ENCODE measurements around the gene COL12A1.

Gene COL12A1

DNA sequence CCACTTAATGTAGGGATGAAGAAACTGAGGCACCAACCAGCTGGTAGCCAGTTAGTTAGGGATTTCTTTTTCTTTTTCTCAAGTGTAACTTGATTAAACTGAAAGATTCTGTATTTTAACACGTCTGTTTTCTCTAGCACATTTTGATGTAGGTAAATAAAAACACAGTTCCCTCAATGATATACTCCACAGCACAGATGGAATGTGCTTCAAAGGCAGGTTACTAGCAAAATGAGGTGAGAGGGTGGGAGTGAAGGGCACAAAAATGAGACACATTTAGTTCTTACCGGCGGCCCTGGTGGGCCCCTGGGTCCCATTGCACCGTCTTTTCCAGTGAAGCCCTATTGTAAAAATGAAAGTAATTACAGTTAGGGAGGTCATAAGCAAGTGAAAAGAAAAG lies 108.9 kb downstream of the COL12A1 start:
- no peak for DNase-seq (ENCODE audit: low spot score)

DNA sequence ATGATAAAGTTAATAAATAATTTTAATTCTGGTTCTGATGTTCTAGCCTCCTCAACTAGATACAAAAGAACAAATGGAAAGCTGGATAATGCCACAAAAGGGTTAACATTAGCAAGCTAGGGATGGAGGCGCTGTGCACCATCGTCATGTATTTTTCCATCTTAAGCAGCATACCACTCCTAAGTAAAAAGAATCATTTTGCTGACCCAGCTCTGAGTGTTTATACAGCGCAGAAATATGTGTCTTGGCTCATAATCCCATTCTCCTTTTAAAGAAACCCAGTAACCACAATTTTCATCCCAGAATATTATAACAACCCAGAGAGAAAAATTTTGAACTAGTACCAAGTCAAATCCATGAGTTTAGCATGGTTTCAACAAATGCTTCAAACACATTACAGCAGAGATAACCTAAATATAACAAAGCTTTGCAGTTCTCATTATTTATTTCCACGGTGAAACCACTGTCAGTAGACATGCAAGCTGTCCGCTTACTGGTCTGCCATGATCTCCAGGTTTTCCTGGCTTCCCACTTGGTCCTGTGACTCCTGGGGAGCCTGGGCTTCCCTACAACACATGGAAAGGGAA lies 111.1 kb downstream of the COL12A1 start:
- DNase-seq (ENCODE audit: low spot score), result no peak

DNA sequence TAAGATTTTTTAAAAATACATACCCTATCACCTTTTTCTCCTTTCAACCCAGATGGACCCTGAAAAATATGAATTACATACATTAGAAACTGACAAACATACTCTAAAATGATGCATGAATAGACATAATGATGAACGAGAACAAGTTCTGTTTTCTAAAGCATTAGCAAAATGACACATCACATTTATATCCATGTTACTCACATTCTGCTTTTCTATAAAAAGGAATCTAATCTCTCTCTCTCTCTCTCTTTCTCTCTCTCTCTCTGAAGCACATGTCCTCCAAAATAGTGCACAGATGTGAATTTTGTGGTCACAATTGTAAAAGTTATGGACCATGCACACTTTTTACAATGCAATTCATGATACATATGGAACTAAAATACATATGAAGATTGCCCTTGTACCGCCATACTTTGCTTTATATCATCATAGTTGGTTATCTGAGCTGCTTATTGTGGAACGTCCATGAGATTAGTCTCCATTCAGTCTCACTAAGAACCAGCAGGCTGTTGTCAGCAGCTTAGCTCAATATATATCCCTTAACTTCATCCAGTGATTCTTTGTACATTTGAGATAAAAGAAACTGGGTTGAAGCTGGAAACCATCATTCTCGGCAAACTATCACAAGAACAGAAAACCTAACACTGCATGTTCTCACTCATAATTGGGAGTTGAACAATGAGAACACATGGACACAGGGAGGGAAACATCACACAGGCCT lies 114.2 kb downstream of the COL12A1 start:
- DNase-seq (ENCODE audit: low spot score), result no peak

DNA sequence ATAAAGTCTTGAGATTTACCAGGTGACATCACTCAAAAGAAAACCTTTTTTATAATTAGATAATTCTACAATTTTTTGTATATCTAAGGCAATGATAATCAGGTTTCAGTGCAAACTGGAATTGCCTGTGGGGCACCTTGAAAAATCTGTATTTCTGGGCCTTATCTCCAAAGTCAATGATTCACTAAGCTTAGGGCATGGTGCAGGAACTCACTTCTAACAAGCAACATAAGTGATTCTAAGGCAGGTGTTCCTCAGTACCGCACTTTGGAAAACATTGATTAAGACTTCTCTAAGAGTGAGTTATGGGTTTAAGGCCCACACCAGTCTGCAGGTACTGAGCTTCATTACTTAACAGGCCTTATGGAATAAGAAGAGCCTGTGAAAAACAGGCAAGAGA lies 115.3 kb downstream of the COL12A1 start:
- no peak for DNase-seq (ENCODE audit: low spot score)

DNA sequence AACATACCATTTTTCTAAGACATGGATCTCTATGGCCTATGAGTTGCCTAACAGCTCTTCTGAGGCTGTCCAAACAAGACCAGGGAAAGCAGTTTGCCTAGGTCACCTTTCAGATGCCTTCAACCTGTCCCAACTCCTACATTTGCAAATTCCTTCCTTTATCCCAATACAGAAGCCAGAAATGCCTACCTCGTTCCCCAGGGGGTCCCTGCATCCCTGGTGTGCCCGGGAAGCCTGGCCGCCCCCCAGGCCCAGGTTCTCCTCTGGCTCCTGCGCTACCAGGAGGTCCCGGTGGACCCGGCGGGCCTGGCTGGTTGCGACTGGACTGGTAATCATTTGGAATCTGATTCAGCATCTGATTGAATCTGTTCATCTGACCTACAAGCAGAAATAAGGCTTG lies 115.9 kb downstream of the COL12A1 start:
- DNase-seq (ENCODE audit: low spot score), result no peak

DNA sequence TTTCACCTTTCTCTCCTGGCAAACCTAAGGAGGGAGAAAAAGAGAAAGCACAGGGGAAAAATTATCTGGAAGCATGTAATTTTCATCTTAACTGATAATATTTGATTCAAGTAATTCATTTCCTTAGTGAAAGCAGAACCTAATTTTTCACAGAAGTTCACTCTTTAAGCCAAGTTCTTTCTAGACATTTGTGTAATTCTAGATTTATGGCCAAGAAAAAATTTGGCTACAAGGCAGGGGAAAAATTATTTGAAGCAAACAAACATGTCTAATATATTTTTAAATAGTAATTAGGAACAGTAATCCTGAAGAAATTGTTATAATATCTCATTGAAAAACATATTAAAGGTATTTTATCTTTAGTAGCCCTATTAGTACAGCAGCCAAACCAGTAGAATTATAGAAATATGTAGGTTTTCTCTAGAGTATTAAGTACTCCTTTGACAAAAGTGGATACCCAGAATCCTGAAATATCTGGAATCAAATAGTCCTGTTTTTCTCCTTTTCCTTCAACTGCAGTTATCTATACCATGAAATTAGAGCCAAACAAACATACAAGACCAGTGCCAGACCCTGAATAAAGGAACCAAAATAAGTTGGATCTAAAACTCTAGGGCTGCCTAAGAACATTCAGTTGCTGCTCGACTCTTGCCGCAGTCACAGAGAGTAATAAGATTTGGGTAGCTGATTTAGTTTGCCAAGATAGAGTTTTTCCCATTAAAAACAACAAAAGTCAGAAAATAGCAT lies 116.5 kb downstream of the COL12A1 start:
- DNase-seq (ENCODE audit: low spot score), result no peak

DNA sequence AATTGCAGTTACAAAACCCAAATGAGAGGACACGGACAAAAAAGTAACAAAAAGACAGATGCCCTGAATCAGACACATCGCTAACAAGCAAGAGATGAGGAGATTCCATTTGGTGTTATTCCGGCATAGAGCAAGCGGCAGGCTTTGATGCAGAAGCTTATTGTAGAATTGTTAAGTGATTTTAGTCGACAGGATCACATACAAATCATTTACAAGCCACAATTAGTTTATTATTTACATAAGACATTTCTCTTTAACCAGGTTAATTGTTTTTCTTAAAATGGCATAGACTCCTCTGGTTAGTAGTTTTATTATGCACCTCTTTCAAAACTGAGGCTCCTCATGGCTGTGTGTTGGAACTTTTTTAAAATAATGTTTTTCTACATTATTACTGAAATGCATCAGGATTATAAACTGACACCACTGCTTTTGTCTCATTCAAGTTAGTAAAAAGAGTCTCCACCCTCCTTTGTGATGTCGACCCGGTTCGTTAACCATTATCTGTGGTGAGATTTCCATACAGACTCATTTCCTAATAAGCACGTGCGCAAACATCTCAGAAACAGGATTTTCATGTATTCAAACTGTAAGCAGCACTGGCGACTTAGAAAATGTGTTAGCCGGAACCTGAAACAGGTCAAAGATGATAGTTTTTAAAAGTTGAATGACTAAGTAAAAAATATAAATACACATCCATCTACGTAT lies 119.8 kb downstream of the COL12A1 start:
- DNase-seq (ENCODE audit: low spot score), result no peak

DNA sequence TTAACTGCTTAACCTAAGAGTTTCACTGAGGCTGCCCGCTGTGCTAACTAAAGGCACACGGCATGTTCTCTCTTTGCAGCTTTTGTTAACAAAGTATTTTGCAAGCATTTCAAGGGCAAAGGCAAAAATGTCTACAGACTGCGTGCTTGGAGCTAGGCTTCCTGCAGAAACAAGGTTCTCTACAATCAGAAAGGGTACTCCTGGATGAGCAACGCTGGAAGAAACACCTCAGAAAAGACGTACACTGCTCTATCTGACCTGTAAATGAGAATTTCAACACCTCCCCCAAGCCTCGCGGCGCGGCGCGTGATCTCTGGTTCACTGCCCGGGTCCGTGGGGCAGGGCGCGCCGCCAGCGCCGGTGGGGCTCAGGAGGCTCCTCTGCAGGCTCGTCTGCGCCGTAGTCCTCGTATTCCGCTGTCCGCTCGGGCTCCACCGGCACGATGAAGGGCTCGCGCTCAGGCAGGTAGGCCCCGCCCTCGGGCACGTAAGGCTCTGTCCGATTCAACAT lies 120.9 kb downstream of the COL12A1 start:
- DNase-seq (ENCODE audit: low spot score), result no peak

DNA sequence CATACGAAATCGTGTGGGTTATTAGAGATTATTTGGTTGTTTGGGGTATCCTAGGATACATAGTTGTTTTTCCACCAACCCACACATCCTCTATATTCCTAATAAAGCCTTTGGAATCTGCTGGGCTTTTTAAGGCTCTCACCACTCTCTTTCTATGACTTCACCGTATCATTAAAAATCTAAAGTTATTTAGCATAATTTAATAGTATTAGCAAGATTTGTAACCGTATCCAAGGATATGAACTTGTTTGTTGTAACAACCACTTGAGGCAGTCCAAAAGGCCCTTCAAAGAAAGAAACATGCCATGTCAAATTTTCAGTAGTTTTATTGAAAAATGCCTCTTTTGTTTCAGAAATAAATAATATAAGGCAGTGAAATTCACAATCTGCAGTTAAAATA lies 121.8 kb downstream of the COL12A1 start:
- DNase-seq (ENCODE audit: low spot score), result no peak

DNA sequence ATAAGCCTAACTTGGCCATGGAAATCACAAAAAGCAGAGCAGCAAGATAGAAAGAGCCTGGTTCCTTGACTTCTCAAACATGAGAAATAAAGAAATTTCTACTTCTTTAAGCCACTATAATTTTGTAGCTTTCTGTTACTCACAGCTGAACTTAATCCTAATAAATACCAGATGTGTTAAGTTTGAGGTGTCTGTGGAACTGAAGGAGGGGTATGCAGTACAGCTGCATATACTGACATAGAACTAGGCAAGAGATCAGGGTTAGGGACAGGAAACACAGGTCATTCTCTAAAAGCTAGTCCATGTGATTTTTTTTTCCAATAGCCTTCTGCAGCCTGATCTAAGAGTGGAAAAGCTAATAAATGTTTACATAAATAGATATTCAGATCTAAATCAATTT lies 123.9 kb downstream of the COL12A1 start:
- no peak for DNase-seq (ENCODE audit: low spot score)

DNA sequence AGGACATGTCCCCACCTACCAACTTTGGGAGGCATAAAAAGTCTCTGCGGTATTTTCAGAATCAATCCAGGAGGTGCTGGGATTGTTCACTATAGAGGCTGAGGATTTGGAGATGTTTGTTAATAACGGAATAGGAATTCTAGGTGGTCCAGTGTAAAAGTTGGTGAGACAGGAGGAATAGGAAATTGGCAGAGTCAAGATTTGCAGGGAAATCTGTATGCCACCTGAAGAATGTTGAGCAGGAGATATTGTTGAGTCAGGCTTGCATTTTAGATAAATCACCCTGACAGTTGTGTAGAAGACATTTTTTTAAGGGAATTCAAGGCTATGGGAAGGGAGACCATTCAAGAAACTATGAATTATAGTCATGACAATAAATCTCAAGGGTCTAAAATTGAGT lies 124.8 kb downstream of the COL12A1 start:
- no peak for DNase-seq (ENCODE audit: low spot score)

DNA sequence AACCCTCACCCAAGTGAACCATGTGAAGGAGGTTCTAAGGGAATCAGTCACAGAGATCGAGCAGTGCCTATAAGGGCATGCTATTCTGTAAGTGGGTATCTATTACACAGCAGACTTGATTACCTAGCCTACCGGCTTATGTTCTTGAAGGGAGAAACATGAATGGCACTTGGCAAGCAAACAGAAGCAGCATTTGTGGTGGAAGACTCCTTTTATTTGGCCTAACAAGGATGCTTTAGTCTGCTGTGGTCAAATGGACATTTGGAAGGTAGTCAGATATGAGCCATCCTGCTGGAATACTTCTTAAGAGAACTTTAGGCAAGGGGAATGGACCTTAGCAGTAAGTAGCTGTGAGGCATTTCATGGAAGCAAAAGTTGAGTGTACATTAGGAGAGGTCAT lies 126.3 kb downstream of the COL12A1 start:
- no peak for DNase-seq (ENCODE audit: low spot score)

DNA sequence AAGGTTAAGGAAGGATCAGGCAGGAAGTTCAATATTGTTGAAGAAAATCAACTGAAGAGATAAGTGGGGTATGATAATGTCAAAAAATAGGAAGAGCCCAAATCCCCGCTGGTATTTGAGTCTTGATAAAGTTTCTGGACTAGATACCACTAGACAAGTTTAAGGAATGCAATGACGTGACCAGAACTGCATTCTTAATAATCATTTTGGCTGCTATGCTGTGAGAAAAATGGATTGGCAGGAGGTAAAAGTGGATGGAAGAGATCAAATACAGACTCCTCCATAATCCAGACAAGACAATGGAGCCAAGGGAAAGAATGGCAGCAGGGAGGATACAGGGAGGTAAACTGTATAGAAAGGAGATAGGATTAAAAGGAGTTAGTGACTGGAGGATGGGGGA lies 128.2 kb downstream of the COL12A1 start:
- no peak for DNase-seq (ENCODE audit: low spot score)

DNA sequence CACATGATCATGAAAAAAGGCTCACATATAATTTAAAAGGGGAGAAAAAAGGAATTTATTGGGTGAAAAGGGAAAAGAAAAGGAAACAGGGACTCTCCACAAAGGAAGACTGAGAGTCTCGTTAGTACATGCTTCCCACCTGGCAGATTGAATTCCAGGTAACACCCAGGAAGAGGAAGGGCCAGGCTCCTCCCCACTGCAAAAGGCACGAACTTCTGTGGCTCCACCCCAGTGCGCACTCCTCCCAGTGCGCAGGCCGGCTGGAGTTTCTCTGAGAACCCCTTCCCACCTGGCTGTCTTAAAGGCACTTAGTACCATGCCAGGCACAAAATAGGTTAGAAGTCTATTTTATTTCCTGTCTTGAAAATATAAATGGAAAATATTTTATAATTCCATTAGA lies 129.8 kb downstream of the COL12A1 start:
- DNase-seq (ENCODE audit: low spot score), result no peak

DNA sequence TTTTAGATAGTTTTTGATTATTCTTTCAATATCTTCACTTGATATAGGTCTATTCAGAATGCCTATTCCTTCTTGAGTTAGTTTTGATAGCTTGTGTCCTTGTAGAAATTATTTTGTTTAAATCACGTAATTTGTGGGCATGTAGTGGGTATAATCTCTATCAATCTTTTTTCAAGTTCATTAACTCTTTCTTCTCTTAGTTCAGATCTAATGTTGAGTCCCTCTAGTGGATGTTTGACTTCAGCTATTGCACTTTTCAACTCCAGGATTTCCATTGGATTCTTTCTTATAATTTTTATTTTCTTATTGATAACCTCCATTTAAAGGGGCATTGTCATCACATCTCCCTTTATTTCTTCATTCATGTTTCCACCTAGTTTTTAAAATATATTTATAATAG lies 135.6 kb downstream of the COL12A1 start:
- DNase-seq (ENCODE audit: low spot score), result no peak

DNA sequence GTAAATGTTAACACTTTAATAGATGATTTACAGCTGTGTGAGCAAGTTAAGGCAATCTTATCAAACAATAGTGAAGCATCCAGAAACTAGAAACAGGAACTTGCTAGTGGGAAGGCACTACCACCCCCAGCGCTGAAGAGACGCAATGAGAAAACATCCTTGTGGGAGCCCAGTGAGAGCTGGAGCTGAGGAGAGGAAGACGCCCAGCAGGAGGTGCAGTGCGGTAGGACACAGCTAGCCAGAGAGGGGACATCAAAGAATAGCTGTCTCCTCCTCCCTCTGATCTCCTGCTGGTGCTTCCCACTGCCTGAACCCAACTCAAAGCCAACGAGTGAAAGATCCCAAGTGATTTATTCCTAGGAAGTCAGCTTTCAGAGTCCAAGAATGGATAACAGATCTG lies 140.3 kb downstream of the COL12A1 start:
- no peak for DNase-seq (ENCODE audit: low spot score)

DNA sequence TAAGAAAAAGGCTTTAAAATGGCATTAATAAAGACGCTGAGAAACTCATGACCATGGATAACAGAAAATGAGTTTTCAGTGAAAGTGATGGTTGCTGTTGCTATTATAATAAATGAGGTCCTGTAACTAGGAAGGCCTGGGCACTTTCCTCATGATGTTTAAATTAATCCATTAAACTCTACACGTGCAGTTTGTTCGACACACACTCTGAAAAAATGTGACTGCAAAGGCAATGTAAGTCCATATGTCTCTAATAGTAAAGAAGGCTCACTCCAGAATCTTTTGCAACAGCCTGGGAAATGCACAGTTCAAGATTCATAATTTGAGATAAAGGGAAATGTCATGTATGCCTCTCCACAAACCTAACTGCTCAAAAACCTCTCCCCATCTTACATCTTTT lies 153.4 kb downstream of the COL12A1 start:
- no peak for DNase-seq (ENCODE audit: low spot score)

DNA sequence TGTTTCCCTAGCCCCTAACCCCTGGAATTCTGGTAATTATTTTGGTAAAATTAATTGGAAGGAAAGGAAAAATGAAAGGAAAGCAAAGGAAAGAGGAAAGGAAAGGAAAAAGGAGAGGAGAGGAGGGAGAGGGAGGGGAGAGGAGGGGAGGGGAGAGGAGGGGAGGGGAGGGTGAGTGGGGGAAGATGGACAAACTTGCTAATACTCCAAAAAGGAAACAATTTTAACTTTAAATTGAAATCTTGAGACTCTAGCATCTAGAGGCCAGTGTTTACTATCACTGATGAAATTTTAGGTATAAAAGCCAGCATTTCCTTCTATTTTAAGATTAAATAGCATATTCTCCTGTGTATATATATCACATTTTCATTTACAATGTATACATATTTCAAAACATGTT lies 156.5 kb downstream of the COL12A1 start:
- no peak for DNase-seq (ENCODE audit: low spot score)

DNA sequence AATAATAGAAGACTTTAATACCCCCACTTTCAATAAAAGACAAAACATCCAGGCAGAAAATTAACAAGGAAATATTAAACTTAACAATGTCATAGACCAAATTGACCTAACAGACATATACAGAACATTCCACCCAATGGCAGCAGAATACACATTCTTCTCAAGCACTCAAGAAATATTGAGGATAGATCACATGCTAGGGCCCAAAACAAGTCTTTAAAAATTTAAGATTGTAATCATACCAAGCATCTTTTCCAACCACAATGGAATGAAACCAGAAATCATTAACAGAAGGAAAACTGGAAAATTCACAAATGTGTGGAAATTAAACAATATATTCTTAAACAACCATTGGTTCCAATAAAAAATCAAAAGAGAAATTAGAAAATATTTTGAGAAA lies 161.0 kb downstream of the COL12A1 start:
- no peak for DNase-seq (ENCODE audit: low spot score)

DNA sequence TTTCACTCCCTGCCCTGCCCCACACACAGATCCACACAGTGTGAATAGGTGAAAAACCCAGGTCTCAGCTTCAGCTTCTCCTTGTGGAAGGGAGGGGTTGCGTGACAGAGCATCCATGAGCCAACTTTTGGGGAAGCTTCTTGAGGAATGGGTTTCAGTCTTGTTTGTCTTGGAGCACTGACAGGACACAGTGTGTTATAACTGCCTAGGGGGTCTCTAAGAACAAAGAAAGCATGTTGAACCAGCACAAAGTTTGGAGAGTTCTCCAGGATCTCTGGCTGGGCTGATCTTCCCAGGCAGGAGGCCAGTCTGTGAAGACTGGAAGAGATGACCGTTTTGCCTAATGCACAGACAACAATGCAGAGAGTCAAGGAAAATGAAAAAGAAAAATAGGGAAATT lies 164.5 kb downstream of the COL12A1 start:
- DNase-seq (ENCODE audit: low spot score), result no peak

Measured in CD4-positive, alpha-beta T cell treated with Interleukin-6 at 100 ng/mL for 8 hours (primary cell).